HepG2 (cell line): ENCODE data around the gene NUP85. TPM values are rescaled to one million over a fixed set of nuclear protein-coding genes. Genes with fewer than 3 reads are reported as not detected.

ENCODE experiments used
- AGO1 ChIP-seq: fragments of 200-400 bp; formaldehyde crosslinking; IDR thresholded peaks from 2 replicates; pipeline ENCODE4 v1.6.1; 2017; ENCODE audit warnings: mild to moderate bottlenecking, low read depth, low read length, moderate library complexity; ENCODE audit not compliant: poor library complexity, severe bottlenecking
- CENPT ChIP-seq: sonication (generic); formaldehyde crosslinking; IDR thresholded peaks from 2 replicates; pipeline ENCODE4 v1.8.0; 2022; ENCODE audit warnings: low read depth, mild to moderate bottlenecking, moderate library complexity, missing genetic modification reagents
- DMTF1 ChIP-seq: sonication (generic); formaldehyde crosslinking; IDR thresholded peaks from 2 replicates; pipeline ENCODE4 v1.4.0; 2020; ENCODE audit warnings: mild to moderate bottlenecking, missing genetic modification reagents
- GRHL1 ChIP-seq: sonication (generic); formaldehyde crosslinking; conservative IDR thresholded peaks from 2 replicates; pipeline ENCODE4 v1.8.0; 2022; ENCODE audit warnings: missing genetic modification reagents
- KLF15 ChIP-seq: sonication (generic); formaldehyde crosslinking; IDR thresholded peaks from 2 replicates; pipeline ENCODE4 v1.8.1; 2023; ENCODE audit warnings: borderline replicate concordance, mild to moderate bottlenecking, inconsistent platforms, missing genetic modification reagents, mixed read lengths
- POLR2AphosphoS2 ChIP-seq: IDR thresholded peaks from 2 replicates; pipeline ENCODE4 v1.6.1; 2011; ENCODE audit warnings: low read depth, low read length, improper control_type of control experiment
- RFXAP ChIP-seq: sonication (generic); formaldehyde crosslinking; IDR thresholded peaks from 2 replicates; pipeline ENCODE4 v1.4.0; 2020; ENCODE audit warnings: missing genetic modification reagents, borderline replicate concordance
- RNF2 ChIP-seq: fragments of 450-650 bp; conservative IDR thresholded peaks from 2 replicates; pipeline ENCODE4 v1.6.1; 2016; ENCODE audit warnings: low read depth
- TBL1XR1 ChIP-seq: fragments of 150-350 bp; IDR thresholded peaks from 2 replicates; pipeline ENCODE4 v1.6.1; 2014; ENCODE audit warnings: borderline replicate concordance, low read length; ENCODE audit not compliant: partially characterized antibody
- TEF ChIP-seq: sonication (generic); formaldehyde crosslinking; IDR thresholded peaks from 2 replicates; pipeline ENCODE4 v1.5.0; 2020; ENCODE audit warnings: missing genetic modification reagents
- TMF1 ChIP-seq: sonication (generic); formaldehyde crosslinking; IDR thresholded peaks from 2 replicates; pipeline ENCODE4 v1.8.1; 2022; ENCODE audit warnings: low read depth, missing genetic modification reagents
- TP53 ChIP-seq: sonication (generic); formaldehyde crosslinking; conservative IDR thresholded peaks from 2 replicates; pipeline ENCODE4 v1.4.0; 2020; ENCODE audit warnings: missing genetic modification reagents
- ZNF33A ChIP-seq: sonication (generic); formaldehyde crosslinking; IDR thresholded peaks from 2 replicates; pipeline ENCODE4 v1.5.1; 2020; ENCODE audit warnings: missing genetic modification reagents, mild to moderate bottlenecking, moderate library complexity, borderline replicate concordance
- ZNF382 ChIP-seq: sonication (generic); formaldehyde crosslinking; IDR thresholded peaks from 2 replicates; pipeline ENCODE4 v1.5.0; 2020; ENCODE audit warnings: missing genetic modification reagents, mild to moderate bottlenecking, borderline replicate concordance
- ZNF431 ChIP-seq: sonication (generic); formaldehyde crosslinking; IDR thresholded peaks from 2 replicates; pipeline ENCODE4 v1.9.0; 2022; ENCODE audit warnings: missing genetic modification reagents, low read depth, mild to moderate bottlenecking, borderline replicate concordance
- ZNF547 ChIP-seq: sonication (generic); formaldehyde crosslinking; IDR thresholded peaks from 2 replicates; pipeline ENCODE4 v1.5.1; 2020; ENCODE audit warnings: mild to moderate bottlenecking, missing genetic modification reagents
- ZNF644 ChIP-seq: IDR thresholded peaks from 2 replicates; pipeline ENCODE4 v1.6.1; 2016; ENCODE audit warnings: low read depth
- ZNF704 ChIP-seq: sonication (generic); formaldehyde crosslinking; IDR thresholded peaks from 2 replicates; pipeline ENCODE4 v1.8.1; 2023; ENCODE audit warnings: mild to moderate bottlenecking, inconsistent platforms, moderate library complexity, missing genetic modification reagents, borderline replicate concordance
- ZNF746 ChIP-seq: sonication (generic); formaldehyde crosslinking; IDR thresholded peaks from 2 replicates; pipeline ENCODE4 v1.8.0; 2022; ENCODE audit warnings: mild to moderate bottlenecking, missing genetic modification reagents
- ZNF773 ChIP-seq: sonication (generic); formaldehyde crosslinking; IDR thresholded peaks from 2 replicates; pipeline ENCODE4 v1.4.0; 2020; ENCODE audit warnings: missing genetic modification reagents, borderline replicate concordance
- ZNF879 ChIP-seq: sonication (generic); formaldehyde crosslinking; IDR thresholded peaks from 2 replicates; pipeline ENCODE4 v1.8.1; 2023; ENCODE audit warnings: missing genetic modification reagents
- ZNF891 ChIP-seq: sonication (generic); formaldehyde crosslinking; IDR thresholded peaks from 2 replicates; pipeline ENCODE4 v1.5.0; 2020; ENCODE audit warnings: mild to moderate bottlenecking, missing genetic modification reagents
- ZSCAN21 ChIP-seq: sonication (generic); formaldehyde crosslinking; IDR thresholded peaks from 2 replicates; pipeline ENCODE4 v1.8.0; 2022; ENCODE audit warnings: mild to moderate bottlenecking, missing genetic modification reagents, moderate library complexity, borderline replicate concordance
- ZZZ3 ChIP-seq: sonication (generic); formaldehyde crosslinking; IDR thresholded peaks from 2 replicates; pipeline ENCODE4 v1.4.0; 2020; ENCODE audit warnings: missing genetic modification reagents, mild to moderate bottlenecking, borderline replicate concordance
- polyA plus RNA-seq, 8 experiments: library from polyadenylated mRNA; depleted of rRNA in 3 of 8; stranded (reverse) in 7 of 8; unstranded in 1 of 8; fragments of >200 nt; fragmentation: Illumina TruSeq in 4 of 8; extraction: Trizol in 4 of 8; gene quantifications; 2 replicates each; pipeline versions ENCODE4 v1.2.1 to v1.2.3, GENCODE V29; 2011 to 2016; ENCODE audit warnings: low read depth in 4 of 8, missing spikeins in 1 of 8, mixed read lengths in 1 of 8; ENCODE audit not compliant: insufficient read depth in 1 of 8
- total RNA-seq, 5 experiments: library from RNA; depleted of rRNA; stranded (reverse); fragments of >200 nt; fragmentation: Illumina TruSeq; extraction: Trizol; gene quantifications; 2 replicates each; pipeline ENCODE4 v1.2.3, GENCODE V29; 2016; ENCODE audit warnings: low read depth in 1 of 5

The NUP85 gene
- total and polyA plus RNA-seq, 2 of the 13 experiments (the other 11 are each of a cell fraction or from before 2014, with no cell fraction given) = 89.1 to 124 TPM

GRCh38 chr17:75182569-75183436 is 22.7 kb upstream of the NUP85 start, which contains the start of gene SUMO2 (continued):
- TF ChIP-seq ZNF33A (CRISPR knock-in tag) = no peak
- TF ChIP-seq ZSCAN21 (CRISPR knock-in tag) = peak; percentile 89
- no peak for TF ChIP-seq POLR2AphosphoS2
- peak; percentile 77 for TF ChIP-seq TEF (CRISPR knock-in tag)
- TF ChIP-seq ZNF773 = no peak
- no peak for TF ChIP-seq AGO1
- no peak for TF ChIP-seq DMTF1
- 0 out of 2 replicates have a peak, but pooled peaks have one; percentile 20 for TF ChIP-seq TP53 (CRISPR knock-in tag)
- TF ChIP-seq ZNF431 (CRISPR knock-in tag) = no peak; the same call in 1 of the 2 replicates
- TF ChIP-seq CENPT (CRISPR knock-in tag) = peak; percentile 66
- TF ChIP-seq KLF15 (CRISPR knock-in tag) = 0 out of 2 replicates have a peak, but pooled peaks have one; percentile 19
- no peak for TF ChIP-seq RNF2
- TF ChIP-seq ZNF547 = no peak
- TF ChIP-seq ZNF746 (CRISPR knock-in tag) = no peak
- TF ChIP-seq ZNF879 (CRISPR knock-in tag) = no peak
- TF ChIP-seq ZNF704 (CRISPR knock-in tag) = no peak
- TF ChIP-seq RFXAP = no peak; the same call in 1 of the 2 replicates
- no peak; the same call in 1 of the 2 replicates for TF ChIP-seq ZNF891 (CRISPR knock-in tag)
- no peak for TF ChIP-seq TBL1XR1
- no peak for TF ChIP-seq ZZZ3
- no peak for TF ChIP-seq GRHL1
- no peak for TF ChIP-seq ZNF644 (CRISPR knock-in tag)
- no peak for TF ChIP-seq ZNF382 (CRISPR knock-in tag)
- TF ChIP-seq TMF1 = peak; percentile 86
